GM19467 (cell line): ENCODE data around the gene THAP10.
"Not testable (repeated sequence)": the region's sequence is repeated elsewhere in the genome, so short reads cannot be mapped to it uniquely, and the experiment has no call there.

Experiments used
- ATAC-seq: cut with Tn5 transposase; IDR thresholded peaks from one replicate; pipeline ENCODE4 v1.9.1; 2021; ENCODE audit warnings: mild to moderate bottlenecking, moderate library complexity; ENCODE audit not compliant: unreplicated experiment

The THAP10 gene

DNA sequence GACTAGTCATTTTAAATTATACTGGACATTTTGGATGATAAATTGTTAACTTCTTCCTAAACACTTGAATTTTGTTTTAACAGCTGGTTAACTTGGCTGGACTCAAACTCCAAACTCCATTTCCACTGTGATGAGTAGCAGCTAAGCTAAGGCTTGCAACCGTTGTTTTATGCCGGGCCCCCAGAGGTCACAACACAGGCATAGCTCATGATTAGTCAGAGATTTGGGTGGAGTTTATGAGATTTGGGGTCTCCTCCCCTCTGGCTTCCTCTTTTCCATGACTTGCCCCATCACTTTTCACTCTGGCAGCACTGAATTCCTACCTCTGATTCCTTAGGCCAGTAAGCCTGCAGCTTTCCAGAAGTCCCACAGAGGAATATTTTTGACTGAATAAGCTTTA is 12.8 kb downstream of the THAP10 start:
- no peak for ATAC-seq

- no peak for ATAC-seq
Measured at GRCh38 chr15:70876683-70877082, 15.6 kb downstream of the THAP10 start.

GRCh38 chr15:70876011-70876410 is 16.2 kb downstream of the THAP10 start:
- ATAC-seq, result no peak

DNA sequence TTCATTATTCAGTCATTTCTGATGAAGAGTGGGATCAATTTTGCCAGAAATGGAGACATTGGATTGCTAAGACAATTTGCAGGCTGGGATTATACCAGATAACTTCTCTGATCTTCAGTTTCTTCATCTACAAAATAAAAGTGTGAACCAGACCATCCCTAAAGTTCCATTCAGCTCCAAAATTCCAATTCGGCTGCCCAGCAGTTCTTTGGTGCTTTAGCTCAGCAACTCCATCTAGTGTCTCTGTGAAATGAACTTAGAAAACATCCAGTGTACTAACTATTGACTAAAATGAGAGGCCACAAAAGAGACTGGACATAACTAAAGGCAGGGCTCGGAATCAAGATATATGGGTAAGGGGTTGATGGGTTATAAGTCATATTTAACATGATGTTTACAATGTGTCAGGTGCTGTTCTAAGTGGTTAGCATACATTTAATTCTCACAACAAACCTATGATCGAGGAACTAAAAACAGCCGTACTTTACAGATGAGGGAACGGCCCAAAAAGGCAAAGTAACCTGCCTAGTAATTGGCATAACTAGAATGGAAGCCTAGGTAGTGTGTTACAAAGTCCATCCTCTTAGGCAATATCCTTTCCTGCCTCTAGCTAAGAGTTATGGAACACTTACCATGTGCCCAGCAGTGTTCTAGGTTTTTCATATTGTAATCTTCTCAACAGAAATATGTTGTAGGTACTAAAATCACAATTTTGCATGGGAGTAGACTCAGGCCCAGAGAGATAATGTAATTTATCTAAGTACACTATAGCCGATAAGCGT is 17.0 kb downstream of the THAP10 start:
- ATAC-seq, result no peak

- ATAC-seq, result no peak
Measured at GRCh38 chr15:70873232-70874054, 18.8 kb downstream of the THAP10 start.

- not testable (repeated sequence) for ATAC-seq
Measured at GRCh38 chr15:70871490-70871889, 20.7 kb downstream of the THAP10 start.

- ATAC-seq, result no peak
Measured at GRCh38 chr15:70870051-70870450, 22.2 kb downstream of the THAP10 start.

GRCh38 chr15:70869346-70869745 is 22.9 kb downstream of the THAP10 start:
- ATAC-seq, result no peak

GRCh38 chr15:70867911-70868467 is 24.2 kb downstream of the THAP10 start:
- no peak for ATAC-seq

- ATAC-seq, result no peak
Measured at GRCh38 chr15:70866982-70867641, 25.1 kb downstream of the THAP10 start.

DNA sequence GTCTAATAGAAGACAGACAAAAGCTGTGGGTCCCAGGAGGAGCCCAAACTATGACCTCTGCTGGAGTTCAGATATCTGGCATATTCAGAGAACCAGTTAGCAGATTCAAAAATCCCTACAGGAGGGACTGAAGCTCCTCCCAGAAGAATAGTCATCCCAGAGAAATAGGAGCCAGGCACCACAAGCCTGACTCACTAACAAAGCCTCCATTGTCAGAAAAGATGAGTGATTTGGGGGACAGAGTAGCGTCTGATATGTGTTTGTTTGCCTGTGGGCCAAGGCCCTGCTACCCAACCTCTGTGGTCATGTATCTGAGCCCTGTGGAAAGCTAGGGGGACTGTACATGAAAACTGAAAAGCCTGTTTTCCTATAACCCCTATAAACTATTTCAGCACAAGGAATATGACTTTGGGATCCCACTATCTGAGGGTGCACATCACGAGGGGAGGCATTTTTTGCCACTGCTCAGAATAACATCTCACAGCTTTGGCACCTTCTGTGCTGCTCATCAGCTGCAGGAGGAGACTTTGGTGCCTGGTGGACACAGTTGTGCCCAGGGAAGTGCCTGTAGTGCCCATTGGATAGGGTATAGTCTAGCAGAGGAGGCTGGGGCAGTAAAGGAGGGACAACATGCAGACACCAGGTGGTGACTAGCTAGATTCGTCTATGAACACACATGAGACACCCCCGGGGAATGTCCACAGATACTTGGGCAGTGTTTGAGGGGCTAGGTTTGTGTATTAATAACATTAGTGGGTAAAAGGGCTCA is 28.6 kb downstream of the THAP10 start:
- ATAC-seq, result no peak

- ATAC-seq, result no peak
Measured at GRCh38 chr15:70859998-70860397, 32.2 kb downstream of the THAP10 start.

- ATAC-seq, result no peak
Measured at GRCh38 chr15:70859322-70859908, 32.8 kb downstream of the THAP10 start.

DNA sequence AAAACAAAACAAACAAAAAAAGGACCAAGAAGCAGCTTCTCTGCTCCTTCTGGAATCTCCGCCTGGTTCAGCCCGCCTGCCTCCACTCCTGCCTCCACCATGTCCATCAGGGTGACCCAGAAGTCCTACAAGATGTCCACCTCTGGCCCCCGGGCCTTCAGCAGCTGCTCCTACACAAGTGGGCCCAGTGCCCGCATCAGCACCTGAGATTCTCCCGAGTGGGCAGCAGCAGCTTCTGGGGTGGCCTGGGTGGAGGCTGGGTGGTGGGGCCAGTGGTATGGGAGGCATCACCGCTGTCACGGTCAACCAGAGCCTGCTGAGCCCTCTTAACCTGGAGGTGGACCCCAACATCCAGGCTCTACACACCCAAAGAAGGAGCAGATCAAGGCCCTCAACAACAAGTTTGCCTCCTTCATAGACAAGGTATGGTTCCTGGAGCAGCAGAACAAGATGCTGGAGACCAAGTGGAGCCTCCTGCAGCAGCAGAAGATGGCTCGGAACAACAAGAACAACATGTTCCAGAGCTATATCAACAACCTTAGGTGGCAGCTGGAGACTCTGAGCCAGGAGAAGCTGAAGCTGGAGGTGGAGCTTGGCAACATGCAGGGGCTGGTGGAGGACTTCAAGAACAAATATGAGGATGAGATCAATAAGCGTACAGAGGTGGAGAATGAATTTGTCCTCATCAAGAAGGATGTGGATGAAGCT is 33.5 kb downstream of the THAP10 start:
- ATAC-seq, result not testable (repeated sequence)

DNA sequence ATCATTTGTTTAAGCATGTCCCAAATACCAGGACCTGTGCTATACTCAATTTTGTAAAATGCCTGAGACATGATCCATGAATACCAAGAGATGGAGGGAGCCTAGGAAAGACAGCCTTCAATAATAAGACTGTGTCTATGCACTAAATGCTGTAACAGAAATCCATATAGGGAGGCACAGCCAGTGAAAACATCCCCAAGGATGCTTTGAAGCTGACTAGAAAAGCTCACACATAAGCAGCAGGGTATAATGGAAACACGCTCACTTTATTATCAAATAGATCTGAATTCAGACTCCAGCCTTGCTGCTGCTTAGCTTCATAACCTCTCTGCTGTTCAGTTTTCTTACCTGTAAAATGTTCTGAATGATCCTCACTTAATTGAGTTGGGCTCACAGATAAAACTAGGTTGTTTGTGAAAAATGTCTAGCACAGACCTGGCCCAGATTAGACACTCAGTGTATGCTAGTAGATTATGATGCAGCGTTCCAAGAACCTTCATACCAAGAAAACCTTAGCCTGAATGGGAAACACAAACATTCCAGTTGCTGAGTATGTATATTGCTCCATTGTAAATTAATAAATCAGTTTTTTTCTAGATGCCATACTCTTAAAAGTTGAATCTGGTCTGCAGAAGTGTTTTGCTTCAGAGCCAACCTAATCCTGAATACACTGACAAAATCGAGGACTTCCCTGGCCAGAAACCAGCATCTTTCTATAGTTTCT is 34.5 kb downstream of the THAP10 start:
- no peak for ATAC-seq

GRCh38 chr15:70856884-70857561 is 35.2 kb downstream of the THAP10 start:
- no peak for ATAC-seq

DNA sequence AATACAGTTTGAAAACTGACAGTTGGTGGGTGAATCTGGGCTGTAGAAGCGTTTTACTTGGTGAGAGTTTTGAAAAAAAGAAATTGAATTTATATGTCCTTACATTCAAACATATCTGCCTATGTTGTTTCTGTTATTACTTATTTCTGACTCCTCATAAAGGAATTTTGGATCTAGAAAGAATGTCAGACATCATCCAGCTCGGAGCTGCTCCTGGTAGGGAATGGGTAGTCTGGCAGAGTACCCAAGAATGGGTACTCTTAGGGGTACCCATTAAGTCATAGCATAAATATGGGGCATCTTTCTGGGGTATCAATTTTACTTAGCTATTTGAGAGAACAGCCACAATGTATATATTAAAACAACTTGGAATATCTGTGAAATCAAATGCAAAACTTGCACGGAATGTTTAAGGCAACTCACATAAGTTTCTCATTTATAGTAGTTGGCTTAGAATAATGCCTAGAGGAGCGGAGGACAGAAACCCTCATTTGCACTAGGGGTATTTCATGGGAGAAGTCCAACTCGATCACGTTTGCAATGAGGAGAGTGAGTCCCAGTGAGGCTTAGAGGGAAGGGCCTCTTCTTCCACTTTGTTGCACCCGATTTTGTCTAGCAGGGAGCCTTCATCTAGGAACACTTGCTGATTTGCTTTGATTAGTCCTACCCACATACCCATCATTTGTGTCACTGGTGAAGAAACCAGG is 35.9 kb downstream of the THAP10 start:
- ATAC-seq, result no peak

DNA sequence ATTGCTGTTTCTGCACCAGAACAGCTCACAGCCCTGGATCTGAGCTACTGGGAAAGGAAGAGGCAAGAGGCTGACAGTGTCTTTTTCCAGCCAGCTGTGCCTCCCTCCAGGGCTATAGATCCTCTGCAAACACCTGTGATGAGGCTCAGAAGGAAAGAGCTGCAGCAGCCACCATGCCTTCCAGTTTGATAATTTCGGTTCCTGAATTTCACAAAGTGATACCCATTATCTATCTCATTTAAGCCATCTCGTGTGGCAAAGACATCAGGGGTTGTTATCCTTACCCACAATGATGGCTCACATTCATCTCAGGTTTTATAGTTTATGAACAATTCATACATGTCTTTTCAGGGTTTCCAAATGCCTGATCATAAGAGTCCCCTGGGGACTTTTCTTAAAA is 36.5 kb downstream of the THAP10 start:
- ATAC-seq, result no peak
